ENCODE measurements around the gene C11orf86. TPM values are rescaled to one million over a fixed set of nuclear protein-coding genes. Genes with fewer than 3 reads are reported as not detected.

Gene C11orf86
- total and polyA plus RNA-seq, 5 experiments from 2014 or later, result not detected

DNA sequence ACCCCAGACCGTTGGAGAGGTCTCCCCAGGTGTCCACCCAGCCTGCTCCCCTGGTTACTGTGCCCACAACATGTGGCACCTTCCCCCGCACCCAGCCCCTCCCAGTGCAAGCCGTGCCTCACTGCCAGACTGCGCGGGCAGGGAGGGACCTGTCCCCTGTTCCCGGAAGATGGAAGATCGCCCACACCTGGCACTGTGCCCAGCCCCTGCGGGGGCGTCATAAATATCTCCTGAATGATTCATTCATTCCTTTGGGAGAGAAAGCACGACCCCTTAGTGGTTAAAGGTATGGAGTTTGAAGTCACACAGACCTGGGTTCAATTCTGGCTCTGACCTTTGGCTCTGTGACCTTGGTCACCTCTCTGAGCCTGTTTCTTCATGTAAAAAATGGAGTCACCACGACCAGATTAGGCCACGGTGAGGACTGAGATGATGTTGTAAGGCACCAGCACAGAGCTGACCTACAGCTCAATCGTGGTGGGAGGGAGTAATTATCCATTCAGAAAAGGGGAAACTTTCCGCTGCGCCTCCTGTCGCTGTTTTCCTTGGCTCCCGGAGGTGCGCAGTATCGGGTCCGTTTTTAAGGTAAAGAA lies 47.3 kb downstream of the C11orf86 start:
- Mint-ChIP-seq H3K4me1 (peaks cover 11 to 32% (median 30%) of the 10 kb centered on the region in 4 donors), H3K36me3 (peaks cover 0 to 5% (median 2%) of the 10 kb centered on the region in 3 donors), H3K27me3 (peaks cover 10 to 60% (median 29%) of the 10 kb centered on the region in 5 donors), H3K27ac (no peak overlapping the region), H3K9me3 (peaks cover 0 to 6% (median 2%) of the 10 kb centered on the region in 9 donors), H3K4me3 (peak overlapping the region; percentile 38 to 83 (median 70))
- no peak for DNase-seq
- POLR2A ChIA-PET, result no interaction called here
- no peak for ATAC-seq

DNA sequence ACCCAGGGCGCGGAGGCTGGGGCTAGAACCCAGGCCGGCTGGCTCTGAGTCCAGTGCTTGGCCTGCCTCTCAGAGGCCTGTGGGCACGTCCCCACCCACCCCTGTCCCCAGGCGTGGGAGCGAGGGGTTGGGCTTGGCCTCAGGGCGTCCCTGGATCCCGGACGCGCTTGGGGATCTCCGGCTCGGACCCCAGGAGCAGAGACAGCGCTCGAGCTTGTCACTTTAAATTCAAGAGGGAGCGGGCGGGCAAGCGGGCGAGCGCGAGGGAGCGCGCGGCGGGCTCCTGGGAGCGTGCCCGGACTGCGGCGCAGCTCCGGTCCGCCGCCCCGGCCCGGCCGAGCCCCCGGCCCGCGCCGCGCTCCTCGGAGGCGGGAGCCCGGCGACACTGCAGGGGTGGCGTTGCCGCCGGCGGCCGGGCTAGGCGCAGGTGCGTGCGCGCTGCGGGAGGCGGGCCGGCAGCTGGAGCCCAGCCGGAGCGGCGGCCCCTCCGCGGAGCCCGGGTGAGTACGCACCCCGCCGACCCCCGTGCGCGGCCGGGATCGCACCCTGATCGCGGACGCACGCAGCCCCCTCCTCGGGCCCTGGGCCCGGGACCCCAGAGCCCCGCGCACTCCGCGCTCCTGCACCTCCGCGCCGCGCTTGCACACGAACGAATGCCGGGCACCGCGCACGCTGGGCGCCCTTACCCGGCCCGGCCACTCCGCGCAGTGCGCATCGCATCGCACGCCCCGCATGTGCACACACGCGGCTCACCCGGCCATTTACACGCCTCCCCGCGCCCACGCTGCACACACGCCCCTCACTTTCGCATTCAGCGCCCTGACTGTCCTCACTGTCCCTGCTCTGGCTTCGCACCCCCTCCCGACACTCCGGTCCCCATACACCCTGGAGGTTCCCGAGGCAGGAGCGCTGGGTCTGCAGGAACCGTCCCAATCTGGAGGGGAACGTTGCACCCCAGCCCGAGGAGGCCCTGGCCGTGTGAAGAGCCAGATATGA lies 48.2 kb downstream of the C11orf86 start, which contains the start of gene SYT12:
TSS of gene SYT12 (plus strand) at position 174 of the 996 bp plus-strand sequence. CDS start 7,011 bp downstream, outside the sequence.
- Mint-ChIP-seq H3K4me1 (peaks cover 11 to 32% (median 30%) of the 10 kb centered on the region in 4 donors), H3K36me3 (peaks cover 0 to 5% (median 2%) of the 10 kb centered on the region in 3 donors), H3K27me3 (peaks cover 10 to 60% (median 31%) of the 10 kb centered on the region in 5 donors), H3K27ac (peak within 1 kb of the TSS in 4 of 10 donors; percentile 20 to 77 (median 46)), H3K9me3 (peaks cover 0 to 6% (median 2%) of the 10 kb centered on the region in 9 donors), H3K4me3 (peak within 1 kb of the TSS; percentile 63 to 89 (median 84))
- peak; percentile 43 to 52 for ATAC-seq
- POLR2A ChIA-PET, result no interaction called here
- no peak for DNase-seq

DNA sequence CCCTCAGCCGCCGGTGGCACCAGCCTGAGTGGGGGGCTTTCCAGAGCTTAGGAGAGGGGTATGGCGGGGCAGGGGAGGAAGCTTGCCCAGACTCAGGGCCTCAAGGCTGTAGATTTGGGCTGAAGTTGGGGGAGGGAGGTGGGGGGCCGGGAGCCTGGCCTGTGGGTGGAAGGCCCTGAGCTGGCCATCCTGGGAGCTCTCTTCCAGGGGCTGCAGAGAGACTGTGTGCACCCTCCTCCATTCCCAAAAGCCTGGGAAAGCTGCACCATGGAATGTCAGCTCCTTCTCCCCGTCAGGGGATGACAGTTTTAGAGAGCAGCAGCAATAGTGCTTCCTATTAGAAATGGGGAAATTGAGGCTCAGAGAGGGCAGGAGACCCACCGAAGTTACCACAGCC lies 48.9 kb downstream of the C11orf86 start:
- peak overlapping the region in 1 of 10 donors; percentile 67 for H3K27ac Mint-ChIP-seq
- POLR2A ChIA-PET, result no interaction called here
- H3K27me3 Mint-ChIP-seq, result peaks cover 7 to 55% (median 29%) of the 10 kb centered on the region in 5 donors
- H3K36me3 Mint-ChIP-seq, result peaks cover 0 to 1% (median 0%) of the 10 kb centered on the region in 3 donors
- no peak for DNase-seq
- H3K9me3 Mint-ChIP-seq, result peaks cover 0 to 2% (median 0%) of the 10 kb centered on the region in 9 donors
- H3K4me3 Mint-ChIP-seq, result peak overlapping the region; percentile 63 to 89 (median 84)
- ATAC-seq, result no peak
- peaks cover 11 to 32% (median 30%) of the 10 kb centered on the region in 4 donors for H3K4me1 Mint-ChIP-seq

DNA sequence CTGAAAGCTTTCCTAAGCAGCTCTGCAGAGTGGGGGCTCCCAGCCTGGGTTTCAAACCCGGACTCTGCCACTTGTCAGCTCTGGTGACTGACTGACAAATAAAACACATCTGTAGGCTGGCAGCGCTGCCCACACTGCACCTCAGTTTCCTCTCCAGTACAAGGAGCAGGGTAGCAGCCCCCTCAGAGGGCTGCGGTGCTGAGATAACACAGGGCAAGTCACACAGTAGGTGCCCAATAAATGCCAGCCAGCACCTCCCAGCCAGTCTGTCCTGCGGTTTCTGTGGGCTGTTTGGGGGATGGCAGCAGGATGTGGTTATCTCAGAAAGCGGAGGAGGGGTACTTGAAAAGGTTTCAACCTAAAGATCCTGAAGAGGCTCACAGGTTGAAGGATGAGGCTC lies 49.3 kb downstream of the C11orf86 start:
- Mint-ChIP-seq H3K4me3 (peak overlapping the region; percentile 45 to 89 (median 80)), H3K36me3 (no peaks in the 10 kb centered on the region), H3K9me3 (no peaks in the 10 kb centered on the region), H3K27ac (peak overlapping the region in 5 of 10 donors; percentile 27 to 94 (median 67)), H3K27me3 (peaks cover 7 to 53% (median 29%) of the 10 kb centered on the region in 5 donors), H3K4me1 (peaks cover 11 to 32% (median 30%) of the 10 kb centered on the region in 4 donors)
- POLR2A ChIA-PET, result no interaction called here
- ATAC-seq (peak; percentile 73 to 84), DNase-seq (peak in 8 of 10 donors; percentile 14 to 81 (median 63))

DNA sequence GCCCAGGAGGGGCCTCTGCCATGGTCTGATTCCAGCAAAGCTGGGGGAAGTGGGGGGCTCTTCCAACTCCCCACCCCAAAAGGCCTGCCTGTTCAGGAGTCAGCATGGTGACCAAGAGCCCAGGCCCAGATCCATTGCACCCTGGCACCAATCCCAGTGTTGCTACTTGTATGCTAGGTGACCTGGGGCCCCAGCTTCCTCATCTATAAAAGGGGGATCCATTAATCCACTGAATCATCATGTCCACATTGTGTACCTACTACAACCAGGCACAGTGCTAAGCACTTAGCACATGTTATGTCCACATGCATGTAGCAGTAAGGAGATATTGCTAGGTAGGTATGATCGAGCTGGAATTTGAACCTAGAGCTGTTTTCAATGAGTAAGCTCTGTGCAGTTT lies 49.9 kb downstream of the C11orf86 start:
- Mint-ChIP-seq H3K27ac (no peak overlapping the region), H3K27me3 (peaks cover 7 to 52% (median 27%) of the 10 kb centered on the region in 5 donors), H3K36me3 (no peaks in the 10 kb centered on the region), H3K9me3 (no peaks in the 10 kb centered on the region), H3K4me3 (peak overlapping the region in 9 of 10 donors; percentile 13 to 89 (median 69)), H3K4me1 (peaks cover 11 to 32% (median 30%) of the 10 kb centered on the region in 4 donors)
- ATAC-seq (peak; percentile 2 to 8), DNase-seq (peak in 1 of 10 donors; percentile 15)
- POLR2A ChIA-PET, result interaction anchor here (0.6 kb wide), 1 partner anchor 237 kb away, joined by 3 read pairs; no protein-coding TSS in a partner anchor

DNA sequence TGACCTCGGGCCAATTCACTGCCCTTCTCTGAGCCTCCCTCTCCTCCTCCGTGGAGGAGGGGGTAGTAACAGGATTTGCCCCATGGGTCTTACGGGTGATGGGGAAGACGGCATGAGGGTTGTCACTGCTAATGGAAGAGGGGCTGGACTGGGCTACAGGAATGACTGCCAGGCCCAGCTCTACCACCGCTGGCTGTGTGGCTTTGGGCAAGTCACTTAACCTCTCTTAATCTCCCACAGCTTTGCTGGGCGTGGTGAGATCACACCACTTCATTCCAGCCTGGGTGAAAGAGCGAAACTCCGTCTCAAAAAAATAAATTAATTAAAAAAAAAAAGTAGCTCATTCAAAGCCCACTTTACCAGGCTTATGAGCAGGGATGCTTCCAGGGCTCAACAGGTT lies 50.6 kb downstream of the C11orf86 start:
- Mint-ChIP-seq H3K36me3 (no peaks in the 10 kb centered on the region), H3K27me3 (peaks cover 7 to 54% (median 25%) of the 10 kb centered on the region in 5 donors), H3K27ac (no peak overlapping the region), H3K4me3 (no peak overlapping the region), H3K4me1 (peaks cover 11 to 32% (median 30%) of the 10 kb centered on the region in 4 donors), H3K9me3 (no peaks in the 10 kb centered on the region)
- DNase-seq (no peak), ATAC-seq (no peak)
- POLR2A ChIA-PET, result interaction anchor here (0.6 kb wide), 1 partner anchor 238 kb away, joined by 3 read pairs; no protein-coding TSS in a partner anchor

Small RNAs within 50 kb of the gene (microRNA-seq; reads per million reads assigned to microRNA genes)
- not detected for gene MIR3163 (ENCODE audit: borderline microRNAs expressed)

Other genes starting within 250 kb of the C11orf86 start
- gene SPTBN2, start 246.1 kb upstream of the C11orf86 start, total RNA-seq, result under 1 TPM; 0.47 to 0.62 TPM
- gene SPTBN2, start 246.1 kb upstream of the C11orf86 start, polyA plus RNA-seq, result under 1 TPM in 1 of 3 donors, not detected in 2; 0.04 TPM
- gene RCE1, start 131.9 kb upstream of the C11orf86 start, total RNA-seq, result 10 to 100 TPM; 32.2 to 32.9 TPM
- gene RCE1, start 131.9 kb upstream of the C11orf86 start, polyA plus RNA-seq, result 10 to 100 TPM; 18.1 to 27.1 (median 18.4) TPM
- gene LRFN4, start 118.2 kb upstream of the C11orf86 start, total RNA-seq, result 1 to 10 TPM; 1.2 to 1.3 TPM
- gene LRFN4, start 118.2 kb upstream of the C11orf86 start, polyA plus RNA-seq, result under 1 TPM in 2 of 3 donors, not detected in 1; 0.09 to 0.12 TPM
- gene PC, start 16.9 kb upstream of the C11orf86 start, total RNA-seq, result 1 to 10 TPM; 6.9 to 8.3 TPM
- gene PC, start 16.9 kb upstream of the C11orf86 start, polyA plus RNA-seq, result 1 to 10 TPM; 3.5 to 8.5 (median 4.5) TPM
- not detected for gene SYT12, start 47.8 kb downstream of the C11orf86 start, total RNA-seq
- gene SYT12, start 47.8 kb downstream of the C11orf86 start, polyA plus RNA-seq, result not detected
- under 1 TPM in 1 of 2 experiments, not detected in 1; 0.99 TPM for gene RHOD, start 81.5 kb downstream of the C11orf86 start, total RNA-seq
- gene RHOD, start 81.5 kb downstream of the C11orf86 start, polyA plus RNA-seq, result under 1 TPM in 2 of 3 donors, not detected in 1; 0.17 to 0.48 TPM
- gene KDM2A, start 144.0 kb downstream of the C11orf86 start, total RNA-seq, result 100 to 1,000 TPM; 280 TPM
- gene KDM2A, start 144.0 kb downstream of the C11orf86 start, polyA plus RNA-seq, result 10 to 100 TPM in 1 of 3 donors, 1 to 10 TPM in 2; 8.0 to 12.9 (median 9.9) TPM

Data from naive thymus-derived CD8-positive, alpha-beta T cell (primary cell).